NK-92 (cell line): ENCODE results near the gene PIGR.

Experiments used
- DNase-seq: peaks from one replicate; lab custom pipeline; 2025; ENCODE audit not compliant: unreplicated experiment; lab: John Stamatoyannopoulos, UW

The PIGR gene

DNA sequence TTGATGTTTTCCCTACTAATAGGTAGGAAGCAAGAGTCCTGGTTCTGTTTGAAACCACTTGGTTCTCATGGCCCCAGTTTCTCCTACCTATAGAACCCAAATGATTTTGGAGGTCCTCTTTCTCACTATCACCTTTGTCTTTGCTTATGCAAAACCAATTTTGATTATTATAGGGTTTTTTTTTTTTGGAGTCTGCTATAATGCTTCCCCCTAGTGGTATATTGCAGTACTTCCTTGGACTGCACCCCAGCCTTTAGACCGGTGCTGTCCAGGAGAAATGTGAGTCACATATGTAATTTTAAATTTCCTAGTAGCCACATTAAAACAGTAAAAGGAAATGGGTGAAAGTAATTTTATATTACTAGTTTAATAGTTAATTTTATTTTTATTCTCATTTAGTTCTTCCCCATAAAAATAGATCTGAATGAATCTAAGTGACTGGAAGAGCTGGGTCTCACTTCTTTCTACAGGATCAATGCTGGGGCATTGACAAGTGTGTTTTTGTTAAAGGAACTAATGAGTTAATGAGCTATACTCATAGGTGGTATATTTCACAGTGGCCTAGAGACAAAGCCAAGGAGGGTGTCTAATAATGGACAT lies 35.1 kb downstream of the PIGR start:
- no peak for DNase-seq

GRCh38 chr1:206909883-206910318 lies 36.4 kb downstream of the PIGR start:
- DNase-seq: no peak

DNA sequence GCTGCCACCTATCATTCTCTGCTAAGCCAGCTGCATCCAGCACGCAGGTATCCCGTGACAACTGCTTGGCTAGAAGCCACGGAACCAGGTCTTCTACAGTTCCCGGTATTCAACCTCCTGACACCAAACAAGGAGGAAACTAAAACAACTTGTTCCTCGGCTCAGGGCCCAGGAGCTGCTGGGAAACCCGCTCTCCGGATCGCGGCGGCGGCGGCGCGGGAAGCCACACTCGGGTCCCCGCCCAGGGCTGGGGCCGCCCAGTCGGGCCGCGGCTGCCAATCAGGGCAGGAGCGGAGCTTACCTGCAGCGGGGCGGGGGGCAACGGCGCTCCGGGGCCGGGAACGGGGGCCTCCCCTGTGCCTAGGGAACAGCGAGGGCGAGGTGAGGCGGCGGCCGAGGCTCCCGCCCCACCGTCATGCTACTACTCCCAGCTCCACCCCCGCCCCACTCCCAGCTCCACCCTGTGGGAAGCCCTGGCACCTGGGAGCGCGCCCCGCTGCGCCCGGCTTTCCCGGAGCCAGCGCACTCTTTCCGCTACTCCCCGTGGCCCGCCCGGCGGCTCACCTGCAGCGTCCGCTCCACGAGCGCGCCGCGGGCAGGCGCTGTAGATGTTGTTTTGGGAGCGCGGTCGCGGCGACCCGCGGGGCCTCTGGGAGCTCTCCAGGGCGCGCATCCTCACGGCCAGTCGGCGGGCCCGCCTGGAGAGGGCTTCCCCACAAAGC lies 36.9 kb downstream of the PIGR start:
- DNase-seq: no peak

DNA sequence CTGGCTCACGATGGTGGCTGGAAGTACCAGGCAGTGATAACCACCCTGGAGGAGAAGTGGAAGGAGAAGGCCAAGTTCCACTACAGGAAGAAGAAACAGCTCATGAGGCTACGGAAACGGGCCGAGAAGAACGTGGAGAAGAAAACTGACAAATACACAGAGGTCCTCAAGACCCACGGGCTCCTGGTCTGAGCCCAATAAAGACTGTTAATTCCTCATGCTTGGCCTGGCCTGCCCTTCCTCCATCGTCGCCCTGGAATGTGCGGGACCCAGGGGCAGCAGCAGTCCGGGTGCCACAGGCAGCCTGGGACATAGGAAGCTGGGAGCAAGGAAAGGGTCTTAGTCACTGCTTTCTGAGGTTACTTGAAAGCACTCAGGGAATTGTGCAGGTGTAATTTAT lies 38.2 kb downstream of the PIGR start:
- DNase-seq: no peak

- no peak for DNase-seq
Observed at GRCh38 chr1:206907304-206907991, 38.8 kb downstream of the PIGR start.

- no peak for DNase-seq
Observed at GRCh38 chr1:206905295-206906164, 40.7 kb downstream of the PIGR start.

- no peak for DNase-seq
Observed at GRCh38 chr1:206904423-206905142, 41.7 kb downstream of the PIGR start.

DNA sequence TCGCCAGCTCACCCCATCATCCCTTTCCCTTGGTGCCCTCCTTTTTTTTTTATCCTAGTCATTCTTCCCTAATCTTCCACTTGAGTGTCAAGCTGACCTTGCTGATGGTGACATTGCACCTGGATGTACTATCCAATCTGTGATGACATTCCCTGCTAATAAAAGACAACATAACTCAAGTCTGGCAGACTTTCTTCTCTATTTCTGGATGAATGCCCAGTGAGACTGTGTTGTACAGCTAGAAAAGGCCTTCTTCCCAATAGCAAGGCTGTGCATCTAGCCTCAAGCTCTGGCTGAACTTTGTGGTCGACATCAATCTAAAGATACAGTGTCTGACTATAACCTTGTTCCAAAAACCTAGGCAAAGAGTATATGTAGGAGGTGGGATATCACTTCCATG lies 42.6 kb downstream of the PIGR start:
- no peak for DNase-seq

- DNase-seq: no peak
Observed at GRCh38 chr1:206902702-206903101, 43.6 kb downstream of the PIGR start.

DNA sequence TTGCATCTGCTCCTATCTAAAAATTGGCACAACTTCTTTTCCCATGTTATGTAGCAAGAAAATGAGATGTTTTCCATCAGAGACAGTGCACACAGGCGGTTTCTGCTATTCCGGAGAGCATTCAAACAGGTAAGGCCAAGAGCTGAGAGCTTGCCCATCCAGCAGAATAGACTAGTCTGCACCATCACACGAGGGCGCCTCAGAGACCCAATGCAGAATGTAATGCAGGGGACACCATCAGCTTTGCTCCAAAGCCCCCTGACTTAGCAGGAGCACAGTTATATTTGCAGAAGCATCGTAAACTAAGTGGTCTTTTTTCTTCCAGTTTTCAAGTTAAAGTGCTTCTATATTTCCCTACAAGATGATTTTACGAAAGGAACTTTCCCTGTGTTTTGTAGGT lies 44.3 kb downstream of the PIGR start:
- no peak for DNase-seq

- no peak for DNase-seq
Observed at GRCh38 chr1:206900149-206900548, 46.1 kb downstream of the PIGR start.

DNA sequence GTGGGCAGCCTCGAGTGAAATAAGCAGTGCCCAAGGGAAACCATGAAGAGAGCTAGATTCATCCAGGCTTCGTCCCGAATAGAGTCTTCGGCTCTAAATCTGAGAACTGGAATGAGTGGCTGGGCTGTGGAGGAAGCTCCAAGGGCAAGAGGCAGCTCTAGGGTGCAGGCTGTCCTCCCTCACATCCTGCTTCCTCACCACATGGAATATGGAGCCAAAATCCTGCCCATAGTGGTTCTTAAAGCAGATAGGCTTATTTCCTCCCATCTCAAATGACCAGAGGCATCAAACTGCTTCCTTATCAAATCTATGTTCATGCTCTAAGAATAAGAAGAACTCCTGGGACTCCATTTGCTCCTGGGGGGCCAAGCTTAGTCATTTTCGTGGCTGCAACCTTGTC lies 46.5 kb downstream of the PIGR start:
- DNase-seq: no peak

DNA sequence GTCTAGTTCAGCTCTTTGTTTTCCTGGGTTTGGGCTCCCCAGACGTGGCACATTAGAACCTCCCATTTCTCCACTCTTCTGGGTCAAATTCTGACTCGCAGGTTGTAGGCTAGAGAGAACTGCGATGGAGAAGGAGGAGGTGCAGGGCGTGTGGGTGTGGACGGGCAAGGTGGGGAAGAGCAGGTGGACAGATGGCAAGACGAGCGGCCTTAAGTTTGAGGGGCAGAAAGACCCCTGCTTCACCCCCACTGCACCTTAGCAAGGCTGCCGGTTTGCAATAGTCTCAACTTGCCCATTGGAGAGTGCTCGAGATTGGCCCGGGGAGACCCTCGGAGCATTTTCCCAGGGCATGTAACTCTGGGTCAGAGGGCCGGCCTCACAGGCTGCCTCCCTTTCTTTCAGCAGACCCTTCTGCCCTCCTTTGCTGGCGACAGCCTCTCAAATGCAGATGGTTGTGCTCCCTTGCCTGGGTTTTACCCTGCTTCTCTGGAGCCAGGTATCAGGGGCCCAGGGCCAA lies 47.3 kb downstream of the PIGR start:
- DNase-seq: no peak

- DNase-seq: no peak
Observed at GRCh38 chr1:206898089-206898914, 48.0 kb downstream of the PIGR start.

GRCh38 chr1:206897175-206897574 lies 49.1 kb downstream of the PIGR start, which contains the start of gene IL24:
TSS of gene IL24 (plus strand) at chr1:206897443. CDS start at chr1:206897833, 390 bp downstream.
- no peak for DNase-seq

GRCh38 chr1:206896261-206896660 lies 50.0 kb downstream of the PIGR start:
- no peak for DNase-seq

- no peak for DNase-seq
Observed at GRCh38 chr1:206895837-206896242, 50.4 kb downstream of the PIGR start.

- no peak for DNase-seq
Observed at GRCh38 chr1:206895325-206895724, 50.9 kb downstream of the PIGR start.

- DNase-seq: no peak
Observed at GRCh38 chr1:206893380-206893779, 52.9 kb downstream of the PIGR start.
